Measurements from ENCODE around the gene XPR1.

GRCh38 chr1:180892272-180892671 is 260.4 kb downstream of the XPR1 start:
- no peak for TF ChIP-seq CTCF (IDR thresholded peaks at IDR 0.05)
- no peak for TF ChIP-seq POLR2A (IDR thresholded peaks at IDR 0.05)
